ENCODE data around the gene CDYL.

CDYL gene

GRCh38 chr6:4974962-4975361, 198.8 kb downstream of the CDYL start:
- TF ChIP-seq, protein P1, sequence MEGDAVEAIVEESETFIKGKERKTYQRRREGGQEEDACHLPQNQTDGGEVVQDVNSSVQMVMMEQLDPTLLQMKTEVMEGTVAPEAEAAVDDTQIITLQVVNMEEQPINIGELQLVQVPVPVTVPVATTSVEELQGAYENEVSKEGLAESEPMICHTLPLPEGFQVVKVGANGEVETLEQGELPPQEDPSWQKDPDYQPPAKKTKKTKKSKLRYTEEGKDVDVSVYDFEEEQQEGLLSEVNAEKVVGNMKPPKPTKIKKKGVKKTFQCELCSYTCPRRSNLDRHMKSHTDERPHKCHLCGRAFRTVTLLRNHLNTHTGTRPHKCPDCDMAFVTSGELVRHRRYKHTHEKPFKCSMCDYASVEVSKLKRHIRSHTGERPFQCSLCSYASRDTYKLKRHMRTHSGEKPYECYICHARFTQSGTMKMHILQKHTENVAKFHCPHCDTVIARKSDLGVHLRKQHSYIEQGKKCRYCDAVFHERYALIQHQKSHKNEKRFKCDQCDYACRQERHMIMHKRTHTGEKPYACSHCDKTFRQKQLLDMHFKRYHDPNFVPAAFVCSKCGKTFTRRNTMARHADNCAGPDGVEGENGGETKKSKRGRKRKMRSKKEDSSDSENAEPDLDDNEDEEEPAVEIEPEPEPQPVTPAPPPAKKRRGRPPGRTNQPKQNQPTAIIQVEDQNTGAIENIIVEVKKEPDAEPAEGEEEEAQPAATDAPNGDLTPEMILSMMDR (IDR thresholded peaks at IDR 0.05): no peak

DNA sequence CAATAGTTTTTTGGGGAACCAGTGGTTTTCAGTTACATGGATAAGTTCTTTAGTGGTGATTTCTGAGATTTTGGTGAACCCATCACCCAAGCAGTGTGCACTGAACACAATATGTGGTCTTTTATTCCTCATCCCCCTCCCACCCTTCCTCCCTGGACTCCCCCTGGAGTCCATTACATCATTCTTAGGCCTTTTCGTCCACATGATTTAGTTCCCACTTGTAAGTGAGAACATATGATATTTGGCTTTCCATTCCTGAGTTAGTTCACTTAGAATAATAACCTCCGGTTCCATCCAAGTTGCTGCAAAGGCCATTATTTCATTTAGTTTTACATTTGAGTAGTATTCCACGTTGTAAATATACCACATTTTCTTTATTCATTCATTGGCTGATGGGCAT, 199.3 kb downstream of the CDYL start:
- TF ChIP-seq, protein P1 (IDR thresholded peaks at IDR 0.05): no peak

- TF ChIP-seq, protein P1 (IDR thresholded peaks at IDR 0.05): no peak
Measured at GRCh38 chr6:4977468-4977867, 201.3 kb downstream of the CDYL start.

- TF ChIP-seq, protein P1 (IDR thresholded peaks at IDR 0.05): no peak
Measured at GRCh38 chr6:4979426-4979825, 203.2 kb downstream of the CDYL start.

- TF ChIP-seq, protein P1 (IDR thresholded peaks at IDR 0.05): no peak
Measured at GRCh38 chr6:4981761-4982160, 205.6 kb downstream of the CDYL start.

- TF ChIP-seq, protein P1 (IDR thresholded peaks at IDR 0.05): no peak
Measured at GRCh38 chr6:4983322-4983721, 207.1 kb downstream of the CDYL start.

- TF ChIP-seq, protein P1 (IDR thresholded peaks at IDR 0.05): no peak
Measured at GRCh38 chr6:4986999-4987398, 210.8 kb downstream of the CDYL start.

- TF ChIP-seq, protein P1 (IDR thresholded peaks at IDR 0.05): no peak
Measured at GRCh38 chr6:4987432-4987831, 211.2 kb downstream of the CDYL start.

Measured in LNCAP (cell line).